ENCODE data around the gene MAMDC2.

The MAMDC2 gene

DNA sequence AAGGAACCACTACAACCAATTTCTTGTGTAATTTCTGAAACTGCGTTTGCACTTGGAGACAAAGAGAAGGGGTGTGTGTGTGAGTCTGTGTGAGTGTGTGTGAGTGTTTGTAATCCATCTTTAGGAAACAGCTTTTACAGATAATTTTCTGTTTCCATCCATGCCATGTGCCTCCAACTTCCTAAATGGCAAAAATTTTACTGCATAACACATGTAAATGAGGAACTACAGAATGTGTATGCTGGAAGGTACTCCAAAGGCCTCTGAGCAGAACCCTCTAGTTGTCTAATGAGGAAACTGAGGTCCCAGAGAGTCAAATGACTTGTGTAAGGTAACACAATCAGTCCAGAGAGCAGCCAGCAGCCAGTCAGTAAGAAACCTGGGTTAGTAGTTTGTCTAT lies 20.8 kb downstream of the MAMDC2 start:
- no peak for DNase-seq (ENCODE audit: low read depth)

DNA sequence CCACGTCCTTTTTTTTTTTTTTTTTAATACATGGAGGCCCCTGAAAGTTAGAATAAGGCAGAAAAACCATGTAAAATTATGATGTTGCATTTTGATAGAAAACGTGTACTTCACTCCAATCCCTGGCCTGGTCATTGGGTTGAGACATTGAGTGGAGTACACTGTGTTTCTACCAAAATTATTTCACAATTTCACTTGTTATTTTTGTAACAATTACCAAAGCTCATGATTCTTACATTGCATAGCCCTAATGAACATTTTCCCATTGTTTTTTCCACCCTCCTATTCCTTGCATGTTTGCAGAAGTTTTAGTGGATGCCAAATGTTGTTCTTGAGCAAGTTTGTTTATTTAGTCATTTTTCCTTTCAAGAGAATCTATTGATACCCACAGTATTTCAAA lies 21.9 kb downstream of the MAMDC2 start:
- no peak for DNase-seq (ENCODE audit: low read depth)

DNA sequence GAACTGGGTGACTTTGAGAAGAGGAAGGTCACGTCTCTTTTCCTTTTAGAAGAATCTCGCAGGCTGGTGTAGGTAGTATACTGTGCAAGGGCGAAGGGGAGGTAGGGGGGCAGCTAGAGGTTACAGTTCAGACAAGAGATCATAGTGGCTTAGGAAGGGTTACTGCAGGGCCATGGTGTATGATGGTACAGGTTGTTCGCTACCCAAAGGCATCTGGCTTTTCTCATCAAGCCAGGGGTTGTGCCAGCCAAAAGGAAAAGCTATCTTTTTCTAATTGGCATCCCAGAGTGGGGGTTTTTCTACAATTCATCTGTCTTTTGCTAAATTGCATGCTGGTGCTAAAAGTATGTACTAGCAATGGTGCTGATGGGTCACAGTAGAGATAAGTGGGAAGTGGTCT lies 22.8 kb downstream of the MAMDC2 start:
- DNase-seq (ENCODE audit: low read depth): no peak

DNA sequence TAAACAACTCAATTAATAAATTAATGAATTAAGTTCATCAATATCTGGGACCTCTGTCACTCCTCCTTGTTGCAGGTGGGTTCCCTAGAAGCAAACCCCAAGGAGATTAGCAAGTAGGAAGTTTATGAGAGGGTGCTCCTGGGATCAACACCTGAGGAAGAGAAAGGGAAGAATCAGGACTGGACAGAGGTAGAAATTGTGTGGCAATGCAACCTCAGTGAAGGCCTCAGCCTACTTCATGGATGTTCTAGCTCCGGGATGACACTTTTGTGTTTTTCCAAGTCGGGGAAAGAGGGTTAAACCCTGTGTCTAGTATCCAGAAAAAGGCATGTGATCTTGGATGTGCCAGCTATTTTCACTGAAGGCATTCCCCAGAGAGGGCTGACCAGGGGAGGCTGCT lies 23.2 kb downstream of the MAMDC2 start:
- no peak for DNase-seq (ENCODE audit: low read depth)

DNA sequence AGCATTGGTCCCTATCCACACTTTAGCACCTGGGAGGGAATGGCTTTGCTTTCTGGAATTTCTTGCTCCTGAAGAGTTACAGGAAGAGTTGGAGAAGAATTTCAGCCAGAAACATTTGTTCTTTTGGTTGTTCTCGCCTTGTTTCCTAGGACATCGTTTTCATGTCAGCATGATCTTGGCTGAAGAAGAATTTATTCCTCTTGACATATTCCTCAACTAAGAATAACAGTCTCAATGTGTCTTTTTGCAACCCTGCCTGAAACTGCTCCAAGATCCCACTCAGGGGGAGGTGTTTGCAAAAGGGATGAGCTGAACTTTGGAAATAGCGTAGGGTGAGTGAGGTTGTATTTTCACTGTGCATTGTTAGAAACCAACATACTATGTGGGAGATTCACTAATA lies 26.1 kb downstream of the MAMDC2 start:
- no peak for DNase-seq (ENCODE audit: low read depth)

DNA sequence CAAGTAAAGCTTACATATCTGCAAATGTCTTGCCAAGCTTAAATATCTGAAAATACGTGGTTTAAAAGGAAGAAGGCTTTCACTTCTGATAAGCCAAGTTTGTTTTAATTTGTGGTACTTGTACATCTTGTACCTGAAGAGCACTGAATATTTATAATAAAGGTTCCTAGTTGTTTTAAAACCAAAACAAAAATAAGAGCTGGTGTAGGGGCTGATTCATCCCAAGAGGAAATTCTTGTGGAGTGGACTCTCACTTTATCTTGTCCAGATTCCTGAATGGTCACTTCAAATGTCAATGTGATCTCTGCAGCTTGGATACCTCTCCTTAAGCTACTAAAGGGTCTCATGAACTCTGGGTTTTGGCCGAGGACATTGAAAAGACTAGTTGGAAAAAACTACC lies 29.5 kb downstream of the MAMDC2 start:
- no peak for DNase-seq (ENCODE audit: low read depth)

DNA sequence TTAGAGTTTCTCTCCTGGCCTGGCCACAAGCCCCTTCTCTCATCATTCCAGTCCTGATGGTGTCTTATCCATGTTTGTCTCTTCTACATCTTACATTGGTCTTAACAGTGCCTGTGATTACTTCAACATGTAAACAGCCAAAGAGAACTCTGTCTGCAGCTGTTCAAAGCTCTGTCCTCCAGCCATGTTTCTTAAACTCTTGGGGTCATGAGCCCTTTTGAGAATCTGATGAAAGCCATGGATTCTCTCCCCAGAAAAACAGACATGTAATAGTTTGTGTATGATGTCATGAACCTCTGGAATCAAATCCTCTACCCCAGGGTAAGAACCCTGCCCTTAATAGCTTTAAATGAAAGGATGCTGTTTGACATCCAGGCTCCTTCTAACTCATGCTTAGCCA lies 30.1 kb downstream of the MAMDC2 start:
- DNase-seq (ENCODE audit: low read depth): no peak

DNA sequence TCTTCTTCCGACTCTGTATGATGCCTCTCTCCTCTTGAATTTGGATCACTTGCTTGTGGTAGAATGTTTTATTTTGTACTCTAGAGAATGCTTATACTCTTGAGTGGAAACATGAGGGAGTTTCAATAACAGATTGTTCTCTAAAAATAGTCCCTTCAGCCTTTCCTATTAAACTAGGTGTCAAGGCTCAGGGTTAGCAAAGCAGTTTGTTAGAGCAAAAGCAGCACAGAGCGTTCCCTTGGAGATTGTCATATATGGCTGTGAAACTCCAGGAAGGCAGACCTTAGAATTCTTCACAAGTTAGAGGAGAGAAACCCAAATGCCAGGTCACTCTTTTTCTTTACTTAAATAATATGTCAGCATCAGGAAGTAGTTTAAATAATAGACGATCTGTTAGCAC lies 33.0 kb downstream of the MAMDC2 start:
- no peak for DNase-seq (ENCODE audit: low read depth)

DNA sequence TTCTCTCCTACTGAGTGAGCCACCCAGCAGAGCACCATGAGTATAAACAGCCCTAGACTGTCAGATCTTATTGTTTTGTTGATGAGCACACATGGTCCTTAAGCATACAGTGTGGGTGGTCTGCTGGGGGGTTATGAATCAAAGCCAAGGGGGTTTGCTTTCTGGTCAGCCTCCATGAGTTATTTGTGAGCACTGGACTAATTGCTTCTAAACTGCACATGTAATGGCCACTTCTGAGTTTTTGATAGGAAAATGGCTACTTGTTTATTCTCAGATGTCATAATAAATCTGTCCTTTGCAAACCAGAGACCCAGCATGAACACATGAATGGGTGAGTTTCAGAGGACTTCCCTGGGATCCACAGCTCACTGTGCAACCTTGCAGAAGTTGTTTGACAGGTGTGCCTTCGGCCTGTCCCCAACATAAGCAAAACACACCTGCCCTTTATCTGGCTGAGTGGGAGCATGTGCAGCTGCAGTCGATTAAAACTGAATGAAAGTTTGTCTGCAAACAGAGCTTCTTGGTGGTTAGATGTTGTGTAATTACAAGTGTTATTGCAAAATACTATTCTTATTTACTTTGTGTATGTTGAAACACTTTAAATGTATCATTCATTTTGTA lies 35.9 kb downstream of the MAMDC2 start:
- DNase-seq (ENCODE audit: low read depth): no peak

DNA sequence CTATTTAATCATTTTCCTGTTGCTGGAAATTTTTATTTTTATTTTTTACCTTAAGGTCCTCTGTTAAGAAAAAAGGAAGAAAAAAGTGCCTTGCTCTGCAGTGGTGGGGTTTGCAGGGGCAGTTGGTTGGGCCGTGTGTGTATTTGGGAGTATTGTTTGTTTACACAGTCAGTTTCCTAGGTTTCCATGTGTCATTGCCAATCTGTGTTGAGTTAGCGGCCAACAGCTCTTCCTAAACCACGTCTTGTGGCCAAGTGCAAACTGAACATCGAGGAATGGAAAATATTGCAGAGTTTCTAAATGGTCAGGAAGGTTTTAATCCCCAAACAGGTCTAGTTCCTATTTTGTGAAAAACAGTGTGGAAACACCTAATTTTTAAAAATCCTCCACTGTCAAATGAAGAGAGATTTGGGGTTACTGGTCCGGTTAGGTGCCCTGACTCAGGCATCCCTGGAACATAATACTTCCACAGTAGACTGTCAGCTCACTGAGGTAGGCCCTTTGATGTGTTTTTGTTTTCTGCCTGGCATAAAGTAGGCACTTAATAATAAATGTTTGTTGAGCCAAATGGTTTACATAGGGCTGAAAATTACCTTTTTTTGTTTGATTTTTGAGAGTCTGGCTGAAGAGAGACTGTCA lies 37.0 kb downstream of the MAMDC2 start:
- DNase-seq (ENCODE audit: low read depth): no peak

DNA sequence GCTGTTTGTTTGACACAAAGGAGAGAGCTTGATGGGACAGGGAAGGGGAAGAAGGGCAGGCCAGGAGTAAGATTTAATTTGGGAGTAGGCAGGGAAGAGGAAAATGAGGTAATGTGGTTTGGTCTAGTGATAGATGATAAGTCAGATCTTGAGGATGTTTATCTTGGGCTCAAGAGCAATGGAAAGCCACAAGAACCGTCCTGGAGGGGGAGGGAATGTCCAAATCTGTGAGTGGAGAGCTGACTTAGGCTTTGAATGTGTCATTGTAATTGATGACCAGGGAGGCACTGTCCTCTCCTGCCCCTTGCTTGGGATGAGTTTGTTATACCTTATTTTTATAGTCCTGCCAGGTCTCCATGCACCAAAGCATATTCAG lies 37.5 kb downstream of the MAMDC2 start:
- DNase-seq (ENCODE audit: low read depth): no peak

DNA sequence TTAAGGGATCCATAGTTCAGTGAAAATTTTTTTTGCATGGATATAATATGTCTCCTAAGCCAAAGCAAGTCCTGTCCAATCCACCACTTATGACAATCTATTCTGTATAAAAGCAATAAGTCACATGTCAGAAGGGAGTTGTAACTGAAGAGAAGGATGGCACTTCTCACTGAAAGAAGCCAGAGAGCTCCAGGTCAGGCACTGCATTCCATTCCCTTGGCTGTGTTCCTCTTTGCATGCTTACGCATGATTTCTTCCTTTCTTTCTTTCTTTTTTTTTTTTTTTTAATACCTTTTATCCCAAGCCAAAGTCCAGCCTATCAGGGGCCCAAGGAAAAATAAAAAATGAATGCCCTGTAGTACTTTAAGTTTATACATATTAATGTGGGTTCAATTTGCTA lies 39.8 kb downstream of the MAMDC2 start:
- no peak for DNase-seq (ENCODE audit: low read depth)

DNA sequence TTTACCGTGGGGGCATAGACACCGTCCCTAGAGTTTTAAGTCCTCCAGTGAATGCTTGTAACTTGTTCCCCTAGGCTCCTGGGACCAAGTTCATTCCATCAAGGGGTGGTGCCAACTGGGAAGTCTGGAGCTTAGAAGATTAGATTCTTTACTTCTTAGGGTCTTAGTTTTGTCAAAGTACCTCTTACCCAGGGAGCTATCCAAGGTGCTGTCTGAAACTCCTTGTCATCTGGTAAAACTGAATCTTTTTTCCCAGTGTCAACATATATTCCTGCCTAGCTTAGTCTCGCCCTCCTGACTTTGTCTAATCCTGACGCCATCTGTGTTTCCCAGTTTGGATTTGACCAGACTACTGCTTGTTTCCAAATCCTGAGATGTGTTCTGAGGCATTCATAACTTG lies 41.6 kb downstream of the MAMDC2 start:
- no peak for DNase-seq (ENCODE audit: low read depth)

DNA sequence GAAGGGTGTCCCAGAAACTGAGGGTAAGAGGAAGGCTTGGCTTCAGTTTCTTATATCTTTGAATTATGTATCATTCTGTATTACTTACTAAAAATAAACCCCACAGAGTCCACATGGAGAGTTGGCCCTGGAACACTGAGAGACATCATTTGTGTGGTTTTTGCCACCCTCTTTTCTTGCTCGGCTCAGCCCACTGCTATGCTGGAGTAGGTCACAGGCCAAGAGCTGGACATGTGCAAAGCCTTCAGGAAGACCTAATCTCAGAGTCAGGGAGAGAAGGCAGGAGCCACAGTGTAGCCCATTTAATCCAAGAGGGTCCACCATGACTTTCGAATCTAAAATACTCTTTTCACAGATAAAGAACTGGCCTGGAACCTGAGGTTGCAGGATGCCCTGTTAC lies 47.5 kb downstream of the MAMDC2 start:
- no peak for DNase-seq (ENCODE audit: low read depth)

DNA sequence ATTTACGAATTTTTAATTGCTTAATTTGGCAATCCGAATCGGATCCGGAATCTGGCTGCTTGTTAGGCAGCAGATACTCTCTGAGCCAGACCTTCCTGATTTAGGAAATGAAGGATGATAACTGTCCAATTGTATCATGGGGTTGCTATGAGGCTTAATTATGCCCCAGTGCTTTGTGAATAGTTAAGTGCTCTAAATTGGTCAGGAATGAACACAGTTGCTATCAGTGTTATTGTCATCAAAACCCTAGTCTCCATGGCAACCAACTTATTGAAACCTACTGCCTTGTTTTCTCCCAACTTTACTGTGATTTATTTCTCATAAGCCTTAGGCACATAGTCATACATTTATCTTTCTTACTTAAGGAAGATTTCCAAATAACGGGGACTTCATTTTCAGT lies 47.9 kb downstream of the MAMDC2 start:
- no peak for DNase-seq (ENCODE audit: low read depth)

DNA sequence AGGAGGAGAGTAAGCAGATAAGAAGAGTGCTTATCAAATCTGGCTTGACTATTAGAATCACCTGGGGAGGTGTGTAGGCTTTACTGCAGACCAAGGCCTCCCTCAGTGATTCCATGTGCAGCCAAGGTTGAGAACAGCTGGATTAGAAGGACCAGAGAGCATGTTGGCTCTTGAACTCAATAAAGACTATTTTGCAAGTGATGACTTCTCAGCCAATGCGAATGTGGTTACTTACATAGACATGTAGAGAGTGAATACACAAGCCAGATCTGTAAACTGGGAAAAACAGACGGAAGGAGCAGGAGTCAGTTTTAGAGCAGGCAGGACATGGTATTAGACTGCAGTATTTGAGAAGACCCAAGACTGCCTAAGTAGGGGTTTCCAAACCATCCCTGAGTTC lies 48.5 kb downstream of the MAMDC2 start:
- DNase-seq (ENCODE audit: low read depth): no peak

DNA sequence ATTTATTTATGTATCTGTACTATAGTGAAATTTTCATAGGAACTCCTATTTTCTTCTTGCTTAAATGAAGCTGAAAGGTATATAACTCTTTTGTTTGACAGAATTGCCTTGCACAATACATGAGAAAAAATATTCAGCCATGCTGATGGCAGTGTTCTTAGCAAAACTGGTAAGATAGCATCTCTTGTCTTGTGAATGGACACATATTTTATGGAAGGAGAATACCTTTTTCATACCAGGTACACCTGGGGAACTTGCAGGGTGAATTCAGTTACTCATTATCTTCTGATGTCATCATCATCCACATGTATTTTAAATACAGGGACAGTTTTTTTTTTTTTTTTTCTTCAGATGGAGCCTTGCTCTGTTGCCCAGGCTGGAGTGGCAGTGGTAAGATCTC lies 49.4 kb downstream of the MAMDC2 start:
- no peak for DNase-seq (ENCODE audit: low read depth)

DNA sequence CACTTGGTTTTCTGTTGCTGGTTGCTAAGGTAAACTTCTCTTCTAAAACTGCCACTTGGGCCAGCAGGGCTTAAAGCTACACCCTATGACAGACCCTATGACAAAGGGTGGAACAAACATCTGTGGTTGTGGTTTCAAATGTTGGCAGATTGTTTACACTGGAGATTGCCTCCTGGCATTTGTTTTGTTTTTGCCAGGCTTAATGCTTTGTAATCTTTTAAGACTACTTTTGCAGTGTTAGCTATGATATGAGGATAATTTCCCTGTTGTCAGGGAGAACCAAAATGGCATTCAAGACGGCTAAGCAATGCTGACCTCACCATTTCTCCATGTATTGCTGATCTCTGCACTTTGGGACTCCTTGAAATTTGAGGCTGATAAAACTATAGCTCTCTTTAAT lies 50.3 kb downstream of the MAMDC2 start:
- DNase-seq (ENCODE audit: low read depth): no peak

DNA sequence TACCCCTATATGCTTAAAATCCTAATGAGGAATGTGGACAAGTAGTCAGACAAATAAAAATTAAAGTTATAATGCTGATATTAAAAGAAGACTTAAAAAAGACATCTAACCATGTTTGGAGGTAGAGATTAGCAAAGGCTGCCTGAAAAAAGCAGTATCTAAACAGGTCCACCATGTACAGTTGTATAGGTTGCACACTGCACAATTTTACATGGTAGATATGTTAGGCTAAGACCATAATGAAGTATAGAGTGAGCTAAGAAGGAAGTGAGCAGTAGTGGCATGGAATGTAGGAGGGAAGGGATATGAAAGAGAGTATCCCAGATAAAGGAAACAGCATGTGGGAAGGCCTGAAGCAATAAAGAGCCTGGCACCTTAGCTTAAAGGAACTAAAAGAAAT lies 51.1 kb downstream of the MAMDC2 start:
- no peak for DNase-seq (ENCODE audit: low read depth)

DNA sequence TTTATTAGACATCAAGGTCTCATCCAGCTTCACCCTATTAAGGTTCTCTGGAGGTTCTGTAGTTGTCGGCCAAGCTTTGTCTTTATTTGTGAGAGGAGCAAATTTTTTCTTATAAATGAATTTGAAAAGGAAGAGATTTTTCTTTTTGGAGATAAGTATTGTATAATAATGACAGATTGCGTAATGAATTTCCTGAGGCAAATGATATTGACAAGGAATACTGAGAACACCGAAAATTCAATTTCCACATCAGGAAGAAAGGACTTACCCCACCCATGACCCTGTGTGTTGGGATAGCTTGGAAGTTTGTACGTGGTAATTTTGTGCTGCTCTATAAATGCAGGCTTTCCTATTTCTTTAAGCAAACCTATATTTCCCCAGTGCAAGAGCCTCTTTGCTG lies 53.5 kb downstream of the MAMDC2 start:
- no peak for DNase-seq (ENCODE audit: low read depth)

DNA sequence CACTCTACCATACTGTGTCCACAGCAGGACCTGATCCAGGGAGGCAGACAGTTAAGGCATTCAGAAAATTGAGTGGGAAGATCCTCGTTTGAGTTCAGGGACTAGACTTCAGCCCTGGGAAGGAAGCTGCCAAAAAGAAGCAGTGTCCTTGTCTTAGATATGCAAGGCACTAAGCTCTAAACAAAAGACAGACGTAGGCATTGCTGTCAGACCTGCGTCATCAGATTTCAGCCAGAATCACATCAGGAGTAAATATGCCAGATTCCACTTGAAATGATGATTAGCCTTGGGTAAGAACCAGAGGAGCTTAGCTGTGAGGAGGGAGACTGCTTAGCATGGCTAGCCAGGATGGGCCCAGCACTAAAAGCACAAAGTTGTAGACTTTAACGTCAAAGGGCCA lies 56.7 kb downstream of the MAMDC2 start:
- no peak for DNase-seq (ENCODE audit: low read depth)

DNA sequence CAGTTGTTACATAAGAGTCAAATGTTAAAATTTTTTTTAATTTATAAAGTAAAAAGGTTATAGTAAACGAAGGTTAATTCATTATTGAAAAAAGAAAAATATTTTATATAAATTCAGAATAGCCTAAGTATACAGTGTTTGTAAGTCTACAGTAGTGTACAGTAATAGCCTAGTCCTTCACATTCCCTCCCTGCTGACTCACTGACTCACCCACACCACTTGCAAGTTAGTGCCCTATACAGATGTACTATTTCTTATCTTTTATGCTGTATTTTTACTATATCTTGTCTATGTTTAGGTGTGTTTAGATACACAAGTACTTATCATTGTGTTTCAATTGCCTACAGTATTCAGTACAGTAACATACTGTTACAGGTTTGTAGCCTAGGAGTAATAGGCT lies 57.6 kb downstream of the MAMDC2 start:
- DNase-seq (ENCODE audit: low read depth): no peak

DNA sequence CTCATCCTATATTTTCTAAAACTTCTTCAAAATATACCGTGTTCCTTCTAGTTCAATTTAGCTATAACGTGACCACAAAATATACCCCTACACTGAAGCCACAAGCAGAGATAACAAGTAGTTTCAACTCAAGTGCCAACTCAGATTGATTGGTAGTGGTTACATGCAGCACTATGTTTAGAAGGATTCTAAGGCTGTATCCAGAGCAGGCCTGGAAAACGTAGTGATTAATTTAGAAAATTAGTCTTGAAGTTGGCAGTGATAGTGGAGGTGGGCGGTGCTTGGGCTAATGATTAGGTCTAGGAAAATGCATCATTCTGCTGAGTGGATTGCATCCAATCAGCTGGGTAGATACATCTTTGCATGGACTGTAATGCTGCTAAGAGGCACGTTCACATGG lies 61.5 kb downstream of the MAMDC2 start:
- no peak for DNase-seq (ENCODE audit: low read depth)

DNA sequence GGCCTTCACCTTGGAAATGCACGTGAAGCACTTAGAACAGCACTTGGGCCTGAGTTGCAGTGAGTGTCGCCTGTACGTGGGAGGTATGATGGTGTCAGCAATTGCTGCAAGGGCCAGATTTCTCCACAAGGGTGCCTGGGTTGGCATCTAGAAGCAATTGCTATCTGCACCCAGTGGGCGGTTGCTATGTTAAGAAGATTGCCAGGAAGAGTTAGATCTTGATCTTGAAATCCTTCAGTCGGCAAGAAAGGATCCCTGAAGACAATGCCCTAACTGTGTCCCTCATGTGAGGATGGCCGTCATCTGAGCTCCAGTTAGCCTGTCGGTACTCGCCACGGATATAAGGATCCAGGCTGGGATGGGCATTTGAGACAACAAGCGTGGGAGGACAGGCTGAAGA lies 62.9 kb downstream of the MAMDC2 start:
- DNase-seq (ENCODE audit: low read depth): no peak

DNA sequence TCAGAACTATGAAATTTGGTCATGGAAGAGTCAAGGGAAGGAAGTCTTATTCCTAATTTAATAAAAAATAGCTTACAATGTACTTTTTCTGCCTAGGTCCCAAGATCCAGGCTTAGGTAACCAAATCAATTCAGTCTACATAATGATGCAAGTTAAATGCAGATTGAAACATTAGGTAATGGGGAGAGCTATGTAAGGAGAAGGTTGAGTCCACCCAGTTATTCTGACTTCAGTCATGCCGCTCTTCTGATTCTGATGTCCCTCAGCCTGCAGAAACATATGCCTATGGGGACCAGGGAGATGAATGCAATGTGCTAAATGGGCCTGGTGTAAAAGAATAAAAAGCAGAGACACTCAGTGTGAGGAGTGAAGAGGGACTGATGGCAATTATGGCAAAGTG lies 63.9 kb downstream of the MAMDC2 start:
- no peak for DNase-seq (ENCODE audit: low read depth)
